AG09319 (cell line): ENCODE results near the gene BZW1.

Experiments
- DNase-seq: peaks from one replicate; pipeline ENCODE4 v3.0.0-alpha.2; 2010; ENCODE audit warnings: low read depth; ENCODE audit errors: extremely low read depth
- CTCF ChIP-seq: IDR thresholded peaks from 2 replicates; pipeline ENCODE4 v1.5.1; 2011; ENCODE audit warnings: low read depth, mild to moderate bottlenecking, inconsistent platforms, low read length, moderate library complexity

The BZW1 gene

GRCh38 chr2:200834701-200835100, 23.0 kb downstream of the BZW1 start:
- no peak for TF ChIP-seq CTCF
- no peak for DNase-seq

- TF ChIP-seq CTCF, result no peak
- no peak for DNase-seq
These were observed 27.8 kb downstream of the BZW1 start for GRCh38 chr2:200839513-200839912.

GRCh38 chr2:200843993-200844948, 32.6 kb downstream of the BZW1 start:
- no peak for DNase-seq
- TF ChIP-seq CTCF, result no peak

- no peak for DNase-seq
- no peak for TF ChIP-seq CTCF
These were observed 33.5 kb downstream of the BZW1 start for GRCh38 chr2:200845194-200845593.

GRCh38 chr2:200845669-200846325, 34.1 kb downstream of the BZW1 start:
- DNase-seq, result no peak
- TF ChIP-seq CTCF, result no peak

- TF ChIP-seq CTCF, result no peak
- no peak for DNase-seq
These were observed 35.6 kb downstream of the BZW1 start for GRCh38 chr2:200847269-200847668.

GRCh38 chr2:200847939-200848338, 36.2 kb downstream of the BZW1 start:
- TF ChIP-seq CTCF, result no peak
- DNase-seq, result no peak
